ENCODE results near the gene HINT2.

- TF ChIP-seq, protein P1, sequence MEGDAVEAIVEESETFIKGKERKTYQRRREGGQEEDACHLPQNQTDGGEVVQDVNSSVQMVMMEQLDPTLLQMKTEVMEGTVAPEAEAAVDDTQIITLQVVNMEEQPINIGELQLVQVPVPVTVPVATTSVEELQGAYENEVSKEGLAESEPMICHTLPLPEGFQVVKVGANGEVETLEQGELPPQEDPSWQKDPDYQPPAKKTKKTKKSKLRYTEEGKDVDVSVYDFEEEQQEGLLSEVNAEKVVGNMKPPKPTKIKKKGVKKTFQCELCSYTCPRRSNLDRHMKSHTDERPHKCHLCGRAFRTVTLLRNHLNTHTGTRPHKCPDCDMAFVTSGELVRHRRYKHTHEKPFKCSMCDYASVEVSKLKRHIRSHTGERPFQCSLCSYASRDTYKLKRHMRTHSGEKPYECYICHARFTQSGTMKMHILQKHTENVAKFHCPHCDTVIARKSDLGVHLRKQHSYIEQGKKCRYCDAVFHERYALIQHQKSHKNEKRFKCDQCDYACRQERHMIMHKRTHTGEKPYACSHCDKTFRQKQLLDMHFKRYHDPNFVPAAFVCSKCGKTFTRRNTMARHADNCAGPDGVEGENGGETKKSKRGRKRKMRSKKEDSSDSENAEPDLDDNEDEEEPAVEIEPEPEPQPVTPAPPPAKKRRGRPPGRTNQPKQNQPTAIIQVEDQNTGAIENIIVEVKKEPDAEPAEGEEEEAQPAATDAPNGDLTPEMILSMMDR (IDR thresholded peaks at IDR 0.05; ENCODE audit: low read depth, low read length) = no peak
- no peak for TF ChIP-seq EZH2phosphoT487 (IDR thresholded peaks at IDR 0.05; ENCODE audit: low read depth)
Measured at GRCh38 chr9:35771943-35772342, 42.9 kb downstream of the HINT2 start.

Data from OCI-LY3 (cell line).